ENCODE measurements around the gene OR4N2.
"Not testable (repeated sequence)": the region's sequence is repeated elsewhere in the genome, so short reads cannot be mapped to it uniquely, and the experiment has no call there.

The OR4N2 gene

GRCh38 chr14:19800282-19801117 is 3.1 kb upstream of the OR4N2 start:
- H3K27ac ChIP-seq (ENCODE audit: low read length, poor library complexity, severe bottlenecking), result no peak overlapping the region
- no peak overlapping the region for H3K9ac ChIP-seq (ENCODE audit: low read length)
- no peak overlapping the region for H2AFZ ChIP-seq (ENCODE audit: low read depth, low read length)
- no peak overlapping the region for H2BK5ac ChIP-seq (ENCODE audit: low read depth, low read length, poor library complexity, severe bottlenecking)
- H3K14ac ChIP-seq (ENCODE audit: low read length in 2 of 2), result no peak overlapping the region
- H3K4me1 ChIP-seq (ENCODE audit: control insufficient read depth, insufficient read depth, low read depth, low read length), result no peaks in the 10 kb centered on the region
- no peaks in the 10 kb centered on the region for H3K79me1 ChIP-seq (replicated peaks; ENCODE audit: low read length, poor library complexity, severe bottlenecking)
- no peaks in the 10 kb centered on the region for H3K9me3 ChIP-seq (ENCODE audit: control insufficient read depth, low read length)
- no peak overlapping the region for H3K23ac ChIP-seq (ENCODE audit: low read length in 2 of 2)
- H2BK120ac ChIP-seq (ENCODE audit: low read depth, low read length), result no peak overlapping the region
- H3K36me3 ChIP-seq (ENCODE audit: control insufficient read depth in 1 of 2, insufficient read depth in 2 of 2, low read depth in 1 of 2, low read length in 2 of 2), result no peaks in the 10 kb centered on the region
- 74% methylated on average over 15 of the region's 17 CpGs for WGBS
- no peak overlapping the region for H2BK15ac ChIP-seq (ENCODE audit: low read depth, poor library complexity, severe bottlenecking)
- no peak overlapping the region for H4K8ac ChIP-seq (ENCODE audit: low read length)
- H3K4ac ChIP-seq (ENCODE audit: low read depth in 1 of 2, low read length in 2 of 2), result no peak overlapping the region
- H3K4me3 ChIP-seq (ENCODE audit: insufficient read depth in 1 of 2, low read depth in 1 of 2, low read length in 2 of 2), result no peak overlapping the region
- H4K91ac ChIP-seq (ENCODE audit: low read length), result no peak overlapping the region
- no peak overlapping the region for H2BK12ac ChIP-seq (ENCODE audit: low read length in 2 of 2)
- H2AK5ac ChIP-seq (ENCODE audit: low read length, severe bottlenecking), result no peak overlapping the region
- no peak for DNase-seq
- no peaks in the 10 kb centered on the region for H3K27me3 ChIP-seq (ENCODE audit: control insufficient read depth in 1 of 2, insufficient read depth in 1 of 2, low read length in 2 of 2)
- H3K4me2 ChIP-seq (ENCODE audit: low read length, poor library complexity, severe bottlenecking), result no peak overlapping the region
- no peak overlapping the region for H3K18ac ChIP-seq (ENCODE audit: low read depth in 1 of 2, low read length in 2 of 2)

- no peaks in the 10 kb centered on the region for H3K4me1 ChIP-seq (ENCODE audit: control insufficient read depth, insufficient read depth, low read depth, low read length)
- 68% methylated on average over 13 of the region's 13 CpGs for WGBS
- H3K27ac ChIP-seq (ENCODE audit: low read length, poor library complexity, severe bottlenecking), result no peak overlapping the region
- peaks cover under 1% of the 10 kb centered on the region for H3K9me3 ChIP-seq (ENCODE audit: control insufficient read depth, low read length)
- no peak overlapping the region for H2AK5ac ChIP-seq (ENCODE audit: low read length, severe bottlenecking)
- no peak overlapping the region for H3K9ac ChIP-seq (ENCODE audit: low read length)
- no peak overlapping the region for H2BK120ac ChIP-seq (ENCODE audit: low read depth, low read length)
- no peak overlapping the region for H3K14ac ChIP-seq (ENCODE audit: low read length in 2 of 2)
- no peak for DNase-seq
- no peak overlapping the region for H3K23ac ChIP-seq (ENCODE audit: low read length in 2 of 2)
- no peak overlapping the region for H4K91ac ChIP-seq (ENCODE audit: low read length)
- no peaks in the 10 kb centered on the region for H3K36me3 ChIP-seq (ENCODE audit: control insufficient read depth in 1 of 2, insufficient read depth in 2 of 2, low read depth in 1 of 2, low read length in 2 of 2)
- no peak overlapping the region for H2BK12ac ChIP-seq (ENCODE audit: low read length in 2 of 2)
- H4K8ac ChIP-seq (ENCODE audit: low read length), result no peak overlapping the region
- no peak overlapping the region for H3K18ac ChIP-seq (ENCODE audit: low read depth in 1 of 2, low read length in 2 of 2)
- H2BK15ac ChIP-seq (ENCODE audit: low read depth, poor library complexity, severe bottlenecking), result no peak overlapping the region
- H3K4me3 ChIP-seq (ENCODE audit: insufficient read depth in 1 of 2, low read depth in 1 of 2, low read length in 2 of 2), result no peak overlapping the region
- H3K79me1 ChIP-seq (replicated peaks; ENCODE audit: low read length, poor library complexity, severe bottlenecking), result no peaks in the 10 kb centered on the region
- H3K27me3 ChIP-seq (ENCODE audit: control insufficient read depth in 1 of 2, insufficient read depth in 1 of 2, low read length in 2 of 2), result no peaks in the 10 kb centered on the region
- H3K4ac ChIP-seq (ENCODE audit: low read depth in 1 of 2, low read length in 2 of 2), result no peak overlapping the region
- no peak overlapping the region for H3K4me2 ChIP-seq (ENCODE audit: low read length, poor library complexity, severe bottlenecking)
- no peak overlapping the region for H2BK5ac ChIP-seq (ENCODE audit: low read depth, low read length, poor library complexity, severe bottlenecking)
- H2AFZ ChIP-seq (ENCODE audit: low read depth, low read length), result no peak overlapping the region
Observed at GRCh38 chr14:19801118-19801464, 2.5 kb upstream of the OR4N2 start.

- not testable (repeated sequence) for H2AK5ac ChIP-seq (ENCODE audit: low read length, severe bottlenecking); H3K27me3 ChIP-seq (ENCODE audit: control insufficient read depth in 1 of 2, insufficient read depth in 1 of 2, low read length in 2 of 2); H3K23ac ChIP-seq (ENCODE audit: low read length in 2 of 2); H2BK15ac ChIP-seq (ENCODE audit: low read depth, poor library complexity, severe bottlenecking); H3K4me1 ChIP-seq (ENCODE audit: control insufficient read depth, insufficient read depth, low read depth, low read length); H2AFZ ChIP-seq (ENCODE audit: low read depth, low read length); H2BK120ac ChIP-seq (ENCODE audit: low read depth, low read length); H4K8ac ChIP-seq (ENCODE audit: low read length); H4K91ac ChIP-seq (ENCODE audit: low read length); H3K79me1 ChIP-seq (replicated peaks; ENCODE audit: low read length, poor library complexity, severe bottlenecking); H3K9me3 ChIP-seq (ENCODE audit: control insufficient read depth, low read length); H3K4me3 ChIP-seq (ENCODE audit: insufficient read depth in 1 of 2, low read depth in 1 of 2, low read length in 2 of 2); H3K18ac ChIP-seq (ENCODE audit: low read depth in 1 of 2, low read length in 2 of 2); H3K4ac ChIP-seq (ENCODE audit: low read depth in 1 of 2, low read length in 2 of 2); H3K36me3 ChIP-seq (ENCODE audit: control insufficient read depth in 1 of 2, insufficient read depth in 2 of 2, low read depth in 1 of 2, low read length in 2 of 2); H3K27ac ChIP-seq (ENCODE audit: low read length, poor library complexity, severe bottlenecking); H3K14ac ChIP-seq (ENCODE audit: low read length in 2 of 2); H2BK12ac ChIP-seq (ENCODE audit: low read length in 2 of 2); H3K9ac ChIP-seq (ENCODE audit: low read length); H3K4me2 ChIP-seq (ENCODE audit: low read length, poor library complexity, severe bottlenecking); H2BK5ac ChIP-seq (ENCODE audit: low read depth, low read length, poor library complexity, severe bottlenecking); DNase-seq
- 34% methylated on average over 3 of the region's 4 CpGs for WGBS
Observed at GRCh38 chr14:19813171-19813920, 9.8 kb downstream of the OR4N2 start.

- H3K9me3 ChIP-seq (ENCODE audit: control insufficient read depth, low read length); H3K18ac ChIP-seq (ENCODE audit: low read depth in 1 of 2, low read length in 2 of 2); DNase-seq; H3K9ac ChIP-seq (ENCODE audit: low read length); H3K4ac ChIP-seq (ENCODE audit: low read depth in 1 of 2, low read length in 2 of 2); H3K23ac ChIP-seq (ENCODE audit: low read length in 2 of 2); H2BK12ac ChIP-seq (ENCODE audit: low read length in 2 of 2); H3K14ac ChIP-seq (ENCODE audit: low read length in 2 of 2); H3K4me1 ChIP-seq (ENCODE audit: control insufficient read depth, insufficient read depth, low read depth, low read length); H3K36me3 ChIP-seq (ENCODE audit: control insufficient read depth in 1 of 2, insufficient read depth in 2 of 2, low read depth in 1 of 2, low read length in 2 of 2); H4K91ac ChIP-seq (ENCODE audit: low read length); H3K79me1 ChIP-seq (replicated peaks; ENCODE audit: low read length, poor library complexity, severe bottlenecking); H4K8ac ChIP-seq (ENCODE audit: low read length); H2BK15ac ChIP-seq (ENCODE audit: low read depth, poor library complexity, severe bottlenecking); H3K4me3 ChIP-seq (ENCODE audit: insufficient read depth in 1 of 2, low read depth in 1 of 2, low read length in 2 of 2); H3K27me3 ChIP-seq (ENCODE audit: control insufficient read depth in 1 of 2, insufficient read depth in 1 of 2, low read length in 2 of 2); H2AK5ac ChIP-seq (ENCODE audit: low read length, severe bottlenecking); H3K27ac ChIP-seq (ENCODE audit: low read length, poor library complexity, severe bottlenecking); H3K4me2 ChIP-seq (ENCODE audit: low read length, poor library complexity, severe bottlenecking); H2AFZ ChIP-seq (ENCODE audit: low read depth, low read length); H2BK5ac ChIP-seq (ENCODE audit: low read depth, low read length, poor library complexity, severe bottlenecking); H2BK120ac ChIP-seq (ENCODE audit: low read depth, low read length): not testable (repeated sequence)
- 20% methylated on average over 1 of the region's 1 CpG for WGBS
Observed at GRCh38 chr14:19819879-19820278, 16.3 kb downstream of the OR4N2 start.

Data from mesenchymal stem cell (in vitro differentiated cells and primary cell).